Measurements from ENCODE around the gene HMCN1.
"Not testable (repeated sequence)": the region's sequence is repeated elsewhere in the genome, so short reads cannot be mapped to it uniquely, and the experiment has no call there.

Gene HMCN1

DNA sequence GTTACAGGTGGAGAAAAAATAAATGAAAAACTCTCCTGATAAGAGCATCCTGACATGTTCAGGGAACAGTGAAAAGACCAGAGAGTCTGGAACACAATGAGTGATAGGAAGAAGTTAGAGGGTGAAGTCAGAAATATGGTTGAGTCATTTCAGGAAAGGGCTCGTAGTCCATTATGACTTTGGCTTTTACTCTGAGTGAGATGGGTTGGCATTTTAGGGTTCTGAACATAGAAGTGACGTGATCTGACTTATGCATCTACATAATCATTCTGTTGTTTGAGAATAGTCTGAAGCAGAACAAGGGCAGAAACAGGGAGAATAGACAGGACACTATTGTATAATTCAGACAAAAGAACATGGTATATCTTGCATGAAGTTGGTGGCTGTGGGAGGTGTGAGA is 5.8 kb downstream of the HMCN1 start:
- no peak for DNase-seq (ENCODE audit: low read depth in 2 of 3, low spot score in 2 of 3)

GRCh38 chr1:185741551-185741950 is 7.4 kb downstream of the HMCN1 start:
- DNase-seq (ENCODE audit: low read depth in 2 of 3, low spot score in 2 of 3): no peak

DNA sequence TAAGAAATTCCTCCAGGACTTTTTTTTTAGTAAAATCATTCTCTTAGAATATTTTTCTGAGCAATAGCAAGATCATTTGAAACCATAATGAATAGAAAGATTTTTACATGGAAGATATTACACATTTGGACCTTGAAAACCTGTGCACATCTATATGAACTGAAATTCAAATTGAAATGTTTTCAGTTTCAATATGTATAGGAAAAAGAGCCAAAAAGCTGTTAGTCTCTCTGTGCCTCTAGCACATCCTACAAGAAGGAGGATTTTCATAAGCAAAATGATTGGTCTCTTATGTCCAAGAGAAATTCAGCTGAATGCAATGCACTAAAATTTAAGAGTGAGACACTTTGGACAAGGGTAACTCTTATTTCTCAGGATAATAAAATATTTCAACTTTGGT is 8.2 kb downstream of the HMCN1 start:
- no peak for DNase-seq (ENCODE audit: low read depth in 2 of 3, low spot score in 2 of 3)

GRCh38 chr1:185745165-185745564 is 11.0 kb downstream of the HMCN1 start:
- no peak for DNase-seq (ENCODE audit: low read depth in 2 of 3, low spot score in 2 of 3)

DNA sequence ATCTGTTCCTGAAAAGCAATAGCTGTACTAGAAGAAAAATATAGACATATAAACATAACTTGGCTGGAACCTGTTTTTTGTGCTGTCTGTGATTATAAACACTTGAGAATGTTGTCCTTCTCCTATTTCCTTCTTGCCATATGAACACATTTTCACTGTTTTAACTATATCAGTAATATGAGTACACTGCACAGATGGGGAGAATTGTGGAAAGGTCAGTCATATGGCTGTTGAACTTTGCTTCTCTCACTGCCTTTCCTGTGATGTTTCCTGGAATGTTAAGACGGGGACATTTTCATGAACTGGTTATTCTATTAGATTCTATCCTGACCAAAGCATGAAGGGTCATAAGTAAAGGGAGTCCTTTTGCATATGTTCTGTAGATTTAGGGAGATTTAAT is 24.9 kb downstream of the HMCN1 start:
- DNase-seq (ENCODE audit: low read depth in 2 of 3, low spot score in 2 of 3): no peak

DNA sequence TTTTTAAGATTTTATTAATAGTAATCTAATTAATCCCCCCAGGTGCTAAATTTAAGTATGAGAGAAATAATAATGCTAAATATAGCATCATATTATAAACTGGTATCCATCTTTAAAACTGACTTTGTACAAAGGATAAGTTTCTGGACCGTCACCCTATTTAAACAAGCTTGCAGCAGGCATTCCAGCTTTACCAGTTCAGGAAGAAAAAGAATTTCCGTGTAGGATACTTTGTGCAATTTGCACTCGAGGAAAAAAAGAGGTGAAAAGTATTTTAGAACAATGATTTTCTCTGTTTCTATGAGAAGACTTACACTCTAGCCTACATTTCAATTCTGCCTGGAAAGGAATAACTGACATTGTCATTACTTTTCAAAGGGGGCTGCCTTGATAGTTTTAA is 27.6 kb downstream of the HMCN1 start:
- DNase-seq (ENCODE audit: low read depth in 2 of 3, low spot score in 2 of 3): no peak

DNA sequence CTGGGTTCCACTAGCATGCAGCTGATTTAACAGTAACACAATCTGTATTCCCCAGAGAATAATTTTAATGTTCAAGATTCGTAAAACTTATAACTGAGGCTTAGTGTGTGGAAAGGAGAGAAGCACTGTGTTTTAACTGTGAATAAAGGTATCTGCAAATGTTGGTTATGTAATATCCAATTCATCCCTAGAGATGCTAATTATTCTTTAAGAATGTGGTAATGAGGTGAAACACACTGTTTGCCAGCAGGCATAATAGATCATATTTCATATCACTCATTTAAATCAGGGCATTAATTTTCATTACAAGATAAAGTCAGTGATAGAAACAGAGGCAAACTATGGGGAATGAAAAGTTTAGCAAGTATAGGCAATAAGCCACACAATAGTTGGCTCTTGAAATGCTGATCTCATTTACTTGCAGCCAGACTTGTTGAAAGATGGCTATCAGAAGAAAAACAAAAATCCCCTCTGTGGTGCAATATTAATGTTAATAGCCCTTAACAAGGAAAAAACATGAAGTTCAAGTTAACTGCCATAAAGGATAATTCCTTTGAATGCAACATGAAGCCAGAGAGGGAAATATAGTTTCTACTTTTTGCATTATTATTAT is 33.4 kb downstream of the HMCN1 start:
- no peak for DNase-seq (ENCODE audit: low read depth in 2 of 3, low spot score in 2 of 3)

- no peak for DNase-seq (ENCODE audit: low read depth in 2 of 3, low spot score in 2 of 3)
Measured at GRCh38 chr1:185768371-185768770, 34.2 kb downstream of the HMCN1 start.

DNA sequence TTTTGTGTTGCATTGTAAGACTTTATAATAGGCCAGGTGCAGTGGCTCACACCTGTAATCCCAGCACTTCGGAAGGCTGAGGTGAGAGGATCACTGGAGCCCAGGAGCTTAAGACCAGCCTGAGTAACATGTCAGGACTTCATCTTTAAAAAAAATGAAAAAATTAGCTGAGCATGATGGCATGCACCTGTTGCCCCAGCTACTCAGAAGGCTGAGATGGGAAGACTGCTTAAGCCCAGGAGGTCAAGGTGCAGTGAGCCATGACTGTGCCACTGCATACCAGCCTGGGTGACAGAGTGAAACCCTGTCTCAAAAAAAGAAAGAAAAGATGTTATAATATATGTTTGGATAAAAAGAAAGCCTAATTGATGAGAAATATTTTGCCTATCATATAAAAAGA is 34.9 kb downstream of the HMCN1 start:
- no peak for DNase-seq (ENCODE audit: low read depth in 2 of 3, low spot score in 2 of 3)

GRCh38 chr1:185774394-185774793 is 40.2 kb downstream of the HMCN1 start:
- no peak for DNase-seq (ENCODE audit: low read depth in 2 of 3, low spot score in 2 of 3)

- no peak for DNase-seq (ENCODE audit: low read depth in 2 of 3, low spot score in 2 of 3)
Measured at GRCh38 chr1:185775501-185775900, 41.3 kb downstream of the HMCN1 start.

DNA sequence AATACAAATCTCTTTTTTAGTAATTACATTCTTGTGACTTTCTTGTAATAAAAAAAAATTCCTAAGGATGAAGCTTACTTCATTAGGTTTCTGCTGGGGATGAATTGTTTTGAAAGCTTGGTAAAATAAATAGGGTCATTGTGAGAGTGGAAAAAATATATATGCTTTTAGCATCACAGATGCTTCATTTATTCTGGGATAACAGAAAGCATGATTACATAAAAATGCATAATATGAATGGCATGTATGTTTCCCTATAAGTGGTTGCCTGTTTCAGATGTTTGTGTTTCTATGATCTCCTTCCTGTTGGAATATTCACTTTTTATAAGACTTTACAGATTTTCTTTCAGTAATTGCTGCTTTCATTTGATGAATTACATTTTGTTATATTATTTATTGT is 42.3 kb downstream of the HMCN1 start:
- no peak for DNase-seq (ENCODE audit: low read depth in 2 of 3, low spot score in 2 of 3)

DNA sequence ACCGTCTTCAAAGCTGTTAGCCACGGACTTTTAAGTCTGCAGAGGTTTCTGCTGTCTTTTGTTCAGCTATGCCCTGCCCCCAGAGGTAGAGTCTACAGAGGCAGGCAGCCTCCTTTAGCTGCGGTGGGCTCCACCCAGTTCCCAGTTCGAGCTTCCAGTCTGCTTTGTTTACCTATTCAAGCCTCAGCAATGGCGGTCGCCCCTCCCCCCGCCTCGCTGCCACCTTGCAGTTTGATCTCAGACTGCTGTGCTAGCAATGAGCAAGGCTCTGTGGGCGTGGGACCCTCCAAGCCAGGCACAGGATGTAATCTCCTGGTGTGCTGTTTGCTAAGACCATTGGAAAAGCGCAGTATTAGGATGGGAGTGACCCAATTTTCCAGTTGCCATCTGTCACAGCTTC is 49.7 kb downstream of the HMCN1 start:
- DNase-seq (ENCODE audit: low read depth in 2 of 3, low spot score in 2 of 3): not testable (repeated sequence)

DNA sequence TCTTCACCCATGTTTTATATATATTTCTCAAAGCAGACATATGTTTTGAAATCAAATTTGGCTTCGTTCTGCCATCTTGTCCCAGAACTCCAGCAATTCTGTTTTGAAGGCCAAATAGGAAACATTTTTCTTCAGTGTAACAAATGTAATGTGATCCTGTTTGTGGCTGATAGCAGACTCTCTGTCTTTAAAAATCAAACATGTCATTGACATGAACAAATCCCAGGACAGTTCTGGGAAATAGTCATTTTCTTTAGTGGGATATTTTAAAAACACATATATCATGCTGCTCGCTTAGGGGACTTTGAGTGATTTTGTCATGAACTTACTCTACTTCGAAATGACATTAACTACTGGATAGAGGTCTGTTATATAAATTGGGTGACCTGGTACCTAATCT is 51.4 kb downstream of the HMCN1 start:
- DNase-seq (ENCODE audit: low read depth in 2 of 3, low spot score in 2 of 3): no peak

GRCh38 chr1:185786524-185786923 is 52.3 kb downstream of the HMCN1 start:
- DNase-seq (ENCODE audit: low read depth in 2 of 3, low spot score in 2 of 3): no peak

GRCh38 chr1:185787238-185787637 is 53.0 kb downstream of the HMCN1 start:
- no peak for DNase-seq (ENCODE audit: low read depth in 2 of 3, low spot score in 2 of 3)

- DNase-seq (ENCODE audit: low read depth in 2 of 3, low spot score in 2 of 3): no peak
Measured at GRCh38 chr1:185788386-185788785, 54.2 kb downstream of the HMCN1 start.

DNA sequence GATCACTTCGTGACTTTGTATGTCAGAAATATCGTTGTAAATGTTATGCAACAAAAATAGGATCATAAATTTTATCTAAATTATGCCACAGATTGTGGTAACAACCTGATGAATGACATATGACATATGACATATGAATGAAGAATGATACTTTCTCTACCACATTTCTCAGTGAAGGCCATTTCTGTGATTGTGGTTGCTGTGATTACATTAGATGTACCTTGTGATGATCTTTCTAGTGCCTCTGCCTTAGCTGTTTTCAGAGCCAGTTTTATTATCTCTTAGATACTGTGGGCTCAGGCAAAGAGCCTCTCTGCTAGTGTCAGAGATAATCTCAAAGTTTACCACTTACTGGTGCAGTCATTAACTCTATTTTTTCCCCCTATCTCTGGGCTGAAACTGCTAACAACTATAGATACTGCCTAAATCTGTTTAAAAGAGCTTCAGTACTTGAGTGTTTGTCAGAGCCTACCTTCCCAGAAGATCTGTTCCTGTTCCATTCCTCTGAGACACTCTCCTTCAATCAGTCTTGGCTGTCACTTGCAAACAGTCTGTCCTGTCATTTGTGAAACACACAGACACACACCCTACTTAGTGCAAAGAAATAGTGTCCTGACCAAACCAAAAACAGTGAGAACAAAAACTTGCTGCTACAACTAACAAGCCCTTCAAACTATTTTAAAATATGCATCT is 55.5 kb downstream of the HMCN1 start:
- DNase-seq (ENCODE audit: low read depth in 2 of 3, low spot score in 2 of 3): no peak

DNA sequence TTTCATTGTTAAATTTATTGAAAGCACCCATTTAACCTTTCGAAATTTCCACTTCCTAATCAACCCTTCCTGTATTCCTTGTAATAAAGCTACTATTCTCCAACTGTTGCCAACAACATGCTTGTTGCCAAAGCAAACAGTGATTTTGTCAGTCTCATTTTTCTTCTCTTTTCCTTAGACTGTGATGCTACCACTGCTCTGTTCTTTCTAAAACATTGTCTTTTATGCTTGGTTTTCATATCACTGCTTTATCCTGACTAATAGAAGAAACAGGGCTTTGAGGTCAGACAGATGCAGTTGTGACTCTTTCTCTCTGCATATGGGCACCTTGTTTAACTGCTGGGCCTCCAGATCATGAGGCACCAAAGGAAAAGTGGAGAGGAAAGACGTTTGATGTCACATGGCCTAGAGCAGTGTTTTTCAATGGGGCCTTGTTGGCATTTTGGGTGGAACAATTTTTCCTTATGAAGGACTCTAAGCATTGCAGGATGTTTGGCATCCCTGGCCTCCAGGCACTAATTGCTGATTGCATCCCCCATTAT is 56.1 kb downstream of the HMCN1 start:
- no peak for DNase-seq (ENCODE audit: low read depth in 2 of 3, low spot score in 2 of 3)

DNA sequence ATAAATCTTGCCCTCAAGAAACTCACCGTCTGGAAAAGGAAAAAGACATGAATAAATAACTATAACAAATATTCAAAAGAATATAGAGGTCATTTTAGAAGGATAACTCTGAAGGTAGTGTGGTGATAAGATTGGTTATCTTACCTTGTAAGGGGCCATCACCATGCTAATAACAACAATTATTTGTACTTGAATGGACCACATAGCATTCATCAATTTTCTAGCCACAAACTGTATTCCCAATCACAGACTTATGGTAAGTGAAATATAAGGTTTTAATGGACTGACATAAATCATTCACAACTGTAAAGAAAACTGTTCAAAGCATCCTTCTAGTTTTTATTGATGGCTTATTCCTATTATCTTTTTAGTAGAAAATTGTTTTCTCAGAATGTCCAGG is 57.8 kb downstream of the HMCN1 start:
- no peak for DNase-seq (ENCODE audit: low read depth in 2 of 3, low spot score in 2 of 3)

GRCh38 chr1:185794495-185794894 is 60.3 kb downstream of the HMCN1 start:
- DNase-seq (ENCODE audit: low read depth in 2 of 3, low spot score in 2 of 3): not testable (repeated sequence)

GRCh38 chr1:185795181-185795580 is 61.0 kb downstream of the HMCN1 start:
- DNase-seq (ENCODE audit: low read depth in 2 of 3, low spot score in 2 of 3): no peak

DNA sequence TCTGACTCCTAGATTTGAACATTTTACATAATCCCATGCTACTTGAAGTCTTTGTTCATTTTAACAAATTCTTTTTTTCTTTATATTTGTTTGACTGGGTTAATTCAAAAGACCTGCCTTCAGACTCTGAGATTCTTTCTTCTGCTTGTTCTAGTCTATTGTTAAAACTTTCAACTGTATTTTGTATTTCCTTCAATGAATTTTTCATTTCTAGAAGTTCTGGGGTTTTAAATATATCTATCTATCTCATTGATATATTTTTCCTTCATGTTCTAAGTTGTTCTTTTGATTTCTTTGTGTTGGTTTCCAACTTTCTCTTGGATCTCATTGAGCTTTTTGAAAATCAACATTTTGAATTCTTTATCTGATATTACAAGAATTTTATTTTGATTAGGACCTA is 64.3 kb downstream of the HMCN1 start:
- DNase-seq (ENCODE audit: low read depth in 2 of 3, low spot score in 2 of 3): no peak
